ENCODE measurements around the gene TUBA1A. TPM values are rescaled to one million over a fixed set of nuclear protein-coding genes. Genes with fewer than 3 reads are reported as not detected.

TUBA1A gene
- total RNA-seq, 1 experiment from 2014 or later = 24.1 TPM

- Histone ChIP-seq H3K9me2 (ENCODE audit: insufficient read depth) (no peaks in the 10 kb centered on the region), H3K4me1 (ENCODE audit: control insufficient read depth in 1 of 2, insufficient read depth in 2 of 2, low read length in 2 of 2) (peaks cover 6 to 8% of the 10 kb centered on the region in 2 experiments; a peak in 3 of 4 replicates), H3K9ac (ENCODE audit: low read length) (no peak overlapping the region), H3K9me3 (ENCODE audit: control insufficient read depth in 1 of 2, insufficient read depth in 1 of 2, low read depth in 1 of 2, low read length in 2 of 2) (no peaks in the 10 kb centered on the region), H3K27ac (ENCODE audit: low read depth, low read length) (no peak overlapping the region), H4K20me1 (ENCODE audit: insufficient read depth) (no peaks in the 10 kb centered on the region), H3K4me3 (replicated peaks in 1 of 2; ENCODE audit: low read depth in 1 of 2, low read length in 2 of 2) (no peak overlapping the region), H3K27me3 (ENCODE audit: insufficient read depth, low read length) (no peaks in the 10 kb centered on the region), H3K36me3 (ENCODE audit: control insufficient read depth in 1 of 2, insufficient read depth in 2 of 2, low read length in 2 of 2) (no peaks in the 10 kb centered on the region), H2AFZ (ENCODE audit: low read depth, low read length, poor library complexity, severe bottlenecking) (no peak overlapping the region), H3K79me2 (ENCODE audit: insufficient read depth, low read length) (no peaks in the 10 kb centered on the region), H3K4me2 (ENCODE audit: low read length) (no peak overlapping the region)
- DNase-seq (ENCODE audit: low read depth, low spot score) (no peak), ATAC-seq (no peak)
- ChIA-PET CTCF (no interaction called here), POLR2A (no interaction called here), RAD21 (ENCODE audit: low non-redundant PET in 1 of 2, low total read pairs in 2 of 2, uncharacterized antibody in 2 of 2, unreplicated experiment in 2 of 2) (interaction anchor here in 1 of 2 experiments (0.7 kb wide), 1 partner anchor 138 kb away, joined by 3 read pairs; no protein-coding TSS in a partner anchor)
- intact Hi-C loops (cut with micrococcal nuclease) = no loop called here
- no TSS peak for BruUV-seq (replicated peaks)
- TF ChIP-seq CBX3 (IDR thresholded peaks at IDR 0.05; ENCODE audit: low read depth) (no peak), MAX (IDR thresholded peaks at IDR 0.05) (no peak), REST (IDR thresholded peaks at IDR 0.05; ENCODE audit: low read depth) (no peak), FOSL1 (IDR thresholded peaks at IDR 0.05; ENCODE audit: low read depth) (no peak), EGR1 (IDR thresholded peaks at IDR 0.05; ENCODE audit: low read depth) (no peak), ZBTB33 (IDR thresholded peaks at IDR 0.05; ENCODE audit: extremely low read depth, insufficient replicate concordance, low read length) (no peak), POLR2AphosphoS5 (IDR thresholded peaks at IDR 0.05; ENCODE audit: low read depth, low read length) (no peak), SP1 (IDR thresholded peaks at IDR 0.05; ENCODE audit: low read depth) (no peak), CTCF (IDR thresholded peaks at IDR 0.05 in 2 of 3, conservative IDR thresholded peaks at IDR 0.05 in 1 of 3; ENCODE audit: borderline replicate concordance in 1 of 3, insufficient read depth in 1 of 3, low read depth in 2 of 3, low read length in 2 of 3) (no peak), POLR2A (IDR thresholded peaks at IDR 0.05; ENCODE audit: borderline replicate concordance, extremely low read depth, insufficient read depth, insufficient read length) (no peak), ELF1 (IDR thresholded peaks at IDR 0.05; ENCODE audit: borderline replicate concordance, low read depth) (no peak)
Measured at GRCh38 chr12:49228653-49229052, 39.8 kb upstream of the TUBA1A start.

Measured in HCT116 (cell line).